ENCODE data around the gene MAMDC2.

DNA sequence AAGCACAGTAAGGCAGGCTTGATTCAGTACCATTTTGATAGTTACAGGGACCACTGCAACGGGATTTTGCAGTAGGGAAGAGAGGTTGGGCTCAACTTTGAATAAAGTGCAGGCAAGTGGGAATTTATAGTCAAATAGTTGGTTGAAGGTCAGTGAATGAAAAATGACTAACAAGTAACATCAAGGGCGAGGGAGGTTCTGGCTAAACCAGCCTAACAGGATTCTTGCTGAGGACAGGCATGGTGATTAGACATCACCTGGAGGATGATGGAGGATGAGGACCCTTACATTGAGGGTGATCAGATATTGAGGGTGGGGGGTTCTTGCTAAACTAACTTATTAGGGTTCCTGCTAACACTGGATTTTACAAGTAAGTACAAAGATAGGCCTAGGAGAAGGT lies 149.1 kb downstream of the MAMDC2 start:
- TF ChIP-seq, protein P1, sequence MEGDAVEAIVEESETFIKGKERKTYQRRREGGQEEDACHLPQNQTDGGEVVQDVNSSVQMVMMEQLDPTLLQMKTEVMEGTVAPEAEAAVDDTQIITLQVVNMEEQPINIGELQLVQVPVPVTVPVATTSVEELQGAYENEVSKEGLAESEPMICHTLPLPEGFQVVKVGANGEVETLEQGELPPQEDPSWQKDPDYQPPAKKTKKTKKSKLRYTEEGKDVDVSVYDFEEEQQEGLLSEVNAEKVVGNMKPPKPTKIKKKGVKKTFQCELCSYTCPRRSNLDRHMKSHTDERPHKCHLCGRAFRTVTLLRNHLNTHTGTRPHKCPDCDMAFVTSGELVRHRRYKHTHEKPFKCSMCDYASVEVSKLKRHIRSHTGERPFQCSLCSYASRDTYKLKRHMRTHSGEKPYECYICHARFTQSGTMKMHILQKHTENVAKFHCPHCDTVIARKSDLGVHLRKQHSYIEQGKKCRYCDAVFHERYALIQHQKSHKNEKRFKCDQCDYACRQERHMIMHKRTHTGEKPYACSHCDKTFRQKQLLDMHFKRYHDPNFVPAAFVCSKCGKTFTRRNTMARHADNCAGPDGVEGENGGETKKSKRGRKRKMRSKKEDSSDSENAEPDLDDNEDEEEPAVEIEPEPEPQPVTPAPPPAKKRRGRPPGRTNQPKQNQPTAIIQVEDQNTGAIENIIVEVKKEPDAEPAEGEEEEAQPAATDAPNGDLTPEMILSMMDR (IDR thresholded peaks at IDR 0.05): no peak
- no peak for TF ChIP-seq EP300 (IDR thresholded peaks at IDR 0.05)
- TF ChIP-seq POLR2A (IDR thresholded peaks at IDR 0.05): no peak

All from ovary (tissue), 3 donors.